ENCODE results near the gene EPPIN.

The EPPIN gene

GRCh38 chr20:45548410-45548809 is 1.2 kb upstream of the EPPIN start:
- no peak for TF ChIP-seq CTCF (IDR thresholded peaks at IDR 0.05)
- Mint-ChIP-seq H3K27ac (no peak overlapping the region), H3K4me3 (no peak overlapping the region), H3K9me3 (no peaks in the 10 kb centered on the region), H3K27me3 (ENCODE audit: low read depth, poor library complexity) (peaks cover 21% of the 10 kb centered on the region), H3K4me1 (no peaks in the 10 kb centered on the region), H3K36me3 (ENCODE audit: low read depth) (no peaks in the 10 kb centered on the region)
- no peak for DNase-seq

- no peaks in the 10 kb centered on the region for H3K4me1 Mint-ChIP-seq
- TF ChIP-seq CTCF (IDR thresholded peaks at IDR 0.05): peak; percentile 24
- no peaks in the 10 kb centered on the region for H3K36me3 Mint-ChIP-seq (ENCODE audit: low read depth)
- no peaks in the 10 kb centered on the region for H3K9me3 Mint-ChIP-seq
- H3K27me3 Mint-ChIP-seq (ENCODE audit: low read depth, poor library complexity): peaks cover 32% of the 10 kb centered on the region
- H3K4me3 Mint-ChIP-seq: no peak overlapping the region
- DNase-seq: no peak
- no peak overlapping the region for H3K27ac Mint-ChIP-seq
Measured at GRCh38 chr20:45545754-45546453, 1.3 kb downstream of the EPPIN start.

- TF ChIP-seq CTCF (IDR thresholded peaks at IDR 0.05): no peak
- no peaks in the 10 kb centered on the region for H3K4me1 Mint-ChIP-seq
- H3K9me3 Mint-ChIP-seq: no peaks in the 10 kb centered on the region
- peaks cover 32% of the 10 kb centered on the region for H3K27me3 Mint-ChIP-seq (ENCODE audit: low read depth, poor library complexity)
- no peak overlapping the region for H3K4me3 Mint-ChIP-seq
- DNase-seq: no peak
- no peak overlapping the region for H3K27ac Mint-ChIP-seq
- H3K36me3 Mint-ChIP-seq (ENCODE audit: low read depth): no peaks in the 10 kb centered on the region
Measured at GRCh38 chr20:45545351-45545750, 1.9 kb downstream of the EPPIN start.

GRCh38 chr20:45539382-45539781 is 7.8 kb downstream of the EPPIN start, which contains the start of gene WFDC6:
Gene WFDC6, minus strand, starts transcription at chr20:45539482. Its CDS starts 75 bp downstream, at chr20:45539407.
- Mint-ChIP-seq H3K9me3 (no peaks in the 10 kb centered on the region), H3K27me3 (ENCODE audit: low read depth, poor library complexity) (peaks cover 24% of the 10 kb centered on the region), H3K4me1 (no peaks in the 10 kb centered on the region), H3K27ac (no peak within 1 kb of the TSS), H3K36me3 (ENCODE audit: low read depth) (no peaks in the 10 kb centered on the region), H3K4me3 (no peak within 1 kb of the TSS)
- TF ChIP-seq CTCF (IDR thresholded peaks at IDR 0.05): no peak
- DNase-seq: no peak

GRCh38 chr20:45538209-45538799 is 8.9 kb downstream of the EPPIN start:
- Mint-ChIP-seq H3K4me1 (no peaks in the 10 kb centered on the region), H3K36me3 (ENCODE audit: low read depth) (no peaks in the 10 kb centered on the region), H3K4me3 (no peak overlapping the region), H3K27me3 (ENCODE audit: low read depth, poor library complexity) (peaks cover 18% of the 10 kb centered on the region), H3K9me3 (no peaks in the 10 kb centered on the region), H3K27ac (no peak overlapping the region)
- TF ChIP-seq CTCF (IDR thresholded peaks at IDR 0.05): no peak
- no peak for DNase-seq

GRCh38 chr20:45527294-45527693 is 19.9 kb downstream of the EPPIN start:
- H3K27ac Mint-ChIP-seq: no peak overlapping the region

More at GRCh38 chr20:45527294-45527693, 19.9 kb downstream of the EPPIN start:
- Mint-ChIP-seq H3K9me3 (no peaks in the 10 kb centered on the region), H3K27me3 (ENCODE audit: low read depth, poor library complexity) (peaks cover 46% of the 10 kb centered on the region), H3K4me1 (no peaks in the 10 kb centered on the region), H3K4me3 (no peak overlapping the region), H3K36me3 (ENCODE audit: low read depth) (no peaks in the 10 kb centered on the region)
- no peak for DNase-seq
- TF ChIP-seq CTCF (IDR thresholded peaks at IDR 0.05): no peak

Data from nephron progenitor cell (in vitro differentiated cells).